Testis (tissue), 2 donors: ENCODE measurements around the gene RNF152.

Experiments
- CTCF ChIP-seq, 3 experiments: fragments of 450-650 bp in 2 of 3; fragments of 200-600 bp in 1 of 3; sonication (generic) in 1 of 3; IDR thresholded peaks; one replicate each; pipeline ENCODE4 v1.5.1; 2016 to 2019; ENCODE audit warnings: antibody characterized with exemption in 3 of 3, mild to moderate bottlenecking in 2 of 3, moderate library complexity in 1 of 3
- POLR2A ChIP-seq: fragments of 450-650 bp; IDR thresholded peaks from one replicate; pipeline ENCODE4 v1.6.1; 2017; ENCODE audit warnings: antibody characterized with exemption, mild to moderate bottlenecking, moderate library complexity

- TF ChIP-seq CTCF (IDR thresholded peaks at IDR 0.05) (no peak), POLR2A (no peak)
These were observed 27.2 kb downstream of the RNF152 start for GRCh38 chr18:61865466-61866175.
